Measurements from ENCODE around the gene ACOD1. TPM values are rescaled to one million over a fixed set of nuclear protein-coding genes. Genes with fewer than 3 reads are reported as not detected.

The ACOD1 gene
- total RNA-seq, result not detected in 2 replicates

DNA sequence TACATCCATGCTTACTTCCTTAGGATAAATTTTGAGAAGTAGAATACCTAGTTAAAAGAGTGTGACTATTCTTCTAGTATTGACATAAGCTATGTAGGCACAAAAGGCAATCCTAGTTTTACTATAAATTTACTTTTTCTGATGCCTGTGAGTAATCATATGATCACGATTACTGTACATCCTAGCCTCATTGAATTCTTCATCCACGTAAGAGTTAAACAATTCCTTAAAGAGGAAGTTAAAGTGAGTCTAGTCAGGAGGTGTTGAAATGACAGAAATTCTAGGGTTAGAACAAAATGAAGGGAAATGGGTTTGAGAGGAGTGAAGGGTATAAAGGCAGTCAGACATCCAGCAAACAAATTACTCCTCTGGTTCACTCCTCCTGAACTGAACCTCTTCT is at the start of gene ACOD1:
TSS of gene ACOD1 (plus strand) at position 363 of the 400 bp plus-strand sequence. CDS start 48 bp downstream, outside the sequence.

DNA sequence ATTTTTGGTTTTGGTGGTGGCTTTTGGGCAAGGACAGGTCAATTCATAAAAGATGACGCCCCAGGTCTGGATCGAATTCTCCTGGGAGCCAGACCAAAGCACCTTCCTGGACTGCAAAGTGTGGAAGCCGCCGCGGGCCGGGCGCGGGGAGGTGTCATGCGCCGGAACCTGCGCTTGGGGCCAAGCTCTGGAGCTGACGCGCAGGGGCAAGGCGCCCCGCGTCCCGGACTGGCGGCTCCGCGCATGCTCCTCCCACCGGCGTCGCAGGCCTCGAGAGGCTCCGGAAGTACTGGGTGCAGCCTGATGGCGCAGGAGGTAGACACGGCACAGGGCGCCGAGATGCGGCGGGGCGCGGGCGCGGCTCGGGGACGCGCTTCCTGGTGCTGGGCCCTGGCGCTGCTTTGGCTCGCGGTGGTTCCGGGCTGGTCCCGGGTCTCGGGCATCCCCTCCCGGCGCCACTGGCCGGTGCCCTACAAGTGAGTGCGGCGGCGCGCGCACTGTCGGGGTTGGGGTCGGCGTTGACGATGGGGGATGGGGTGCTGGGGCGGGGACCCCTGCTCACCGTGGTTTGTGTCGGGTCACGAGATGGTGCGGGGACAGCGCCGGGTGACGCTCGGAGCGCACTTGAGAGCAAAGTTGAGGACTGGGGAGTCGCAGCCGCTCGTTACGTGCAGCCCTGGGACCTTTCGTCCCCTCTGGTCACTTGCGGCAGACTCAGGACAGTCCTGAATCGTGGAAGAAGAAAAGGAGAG is 43.7 kb downstream of the ACOD1 start, which contains the start of gene CLN5:
TSS of gene CLN5 (plus strand) at position 286 of the 752 bp plus-strand sequence. CDS start at position 304, 18 bp downstream.

Other genes with a start within 250 kb of the ACOD1 start
- gene KCTD12, start 62.1 kb upstream of the ACOD1 start, total RNA-seq, result 105 and 244 TPM in 2 replicates
- gene CLN5, start 43.6 kb downstream of the ACOD1 start, total RNA-seq, result 16.4 and 36.8 TPM in 2 replicates
- 58.3 and 70.4 TPM in 2 replicates for gene FBXL3, start 78.6 kb downstream of the ACOD1 start, total RNA-seq

All from bladder microvascular endothelial cell (primary cell).